Breast epithelium (tissue), 3 donors: Measurements from ENCODE around the gene HOXD4.

Experiments
- POLR2A ChIP-seq: fragments of 450-650 bp; IDR thresholded peaks from one replicate; pipeline ENCODE4 v1.6.1; 2016; ENCODE audit warnings: antibody characterized with exemption, mild to moderate bottlenecking, moderate library complexity
- POLR2AphosphoS5 ChIP-seq, 3 donors: sonication (generic); formaldehyde crosslinking; IDR thresholded peaks; one replicate each; pipeline ENCODE4 v1.6.1; 2017; ENCODE audit warnings: antibody characterized with exemption in 3 of 3
- TF ChIP-seq, protein P1 (sequence below), 3 donors: fragments of 450-650 bp; IDR thresholded peaks; one replicate each; pipeline ENCODE4 v1.5.1; 2016 to 2017; ENCODE audit warnings: antibody characterized with exemption in 3 of 3, mild to moderate bottlenecking in 3 of 3, moderate library complexity in 3 of 3

DNA sequence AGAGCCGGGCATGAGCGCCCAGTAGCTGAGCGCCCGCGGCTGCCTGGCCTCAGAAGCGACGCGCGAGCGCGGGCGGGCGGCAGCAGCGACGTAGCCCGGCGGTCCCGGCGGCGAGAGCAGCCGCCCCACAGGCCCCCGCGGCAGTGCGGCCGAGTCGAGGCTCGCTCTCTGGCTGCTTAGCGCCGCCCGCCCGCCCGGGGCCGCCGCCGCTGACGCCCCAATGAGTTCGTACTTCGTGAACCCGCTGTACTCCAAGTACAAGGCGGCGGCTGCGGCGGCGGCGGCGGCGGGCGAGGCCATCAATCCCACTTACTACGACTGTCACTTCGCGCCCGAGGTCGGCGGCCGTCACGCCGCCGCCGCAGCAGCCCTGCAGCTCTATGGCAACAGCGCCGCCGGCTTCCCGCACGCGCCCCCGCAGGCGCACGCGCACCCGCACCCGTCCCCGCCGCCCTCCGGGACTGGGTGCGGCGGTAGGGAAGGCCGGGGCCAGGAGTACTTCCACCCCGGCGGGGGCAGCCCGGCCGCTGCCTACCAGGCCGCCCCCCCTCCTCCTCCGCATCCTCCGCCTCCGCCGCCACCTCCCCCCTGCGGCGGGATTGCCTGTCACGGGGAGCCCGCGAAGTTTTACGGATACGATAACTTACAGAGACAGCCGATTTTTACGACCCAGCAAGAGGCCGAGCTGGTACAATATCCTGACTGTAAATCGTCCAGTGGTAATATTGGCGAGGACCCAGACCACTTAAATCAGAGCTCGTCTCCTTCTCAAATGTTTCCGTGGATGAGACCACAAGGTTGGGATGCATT lies 21.0 kb upstream of the HOXD4 start:
- TF ChIP-seq POLR2AphosphoS5 (IDR thresholded peaks at IDR 0.05) = peak; percentile 11 to 59 (median 18)
- TF ChIP-seq, protein P1, sequence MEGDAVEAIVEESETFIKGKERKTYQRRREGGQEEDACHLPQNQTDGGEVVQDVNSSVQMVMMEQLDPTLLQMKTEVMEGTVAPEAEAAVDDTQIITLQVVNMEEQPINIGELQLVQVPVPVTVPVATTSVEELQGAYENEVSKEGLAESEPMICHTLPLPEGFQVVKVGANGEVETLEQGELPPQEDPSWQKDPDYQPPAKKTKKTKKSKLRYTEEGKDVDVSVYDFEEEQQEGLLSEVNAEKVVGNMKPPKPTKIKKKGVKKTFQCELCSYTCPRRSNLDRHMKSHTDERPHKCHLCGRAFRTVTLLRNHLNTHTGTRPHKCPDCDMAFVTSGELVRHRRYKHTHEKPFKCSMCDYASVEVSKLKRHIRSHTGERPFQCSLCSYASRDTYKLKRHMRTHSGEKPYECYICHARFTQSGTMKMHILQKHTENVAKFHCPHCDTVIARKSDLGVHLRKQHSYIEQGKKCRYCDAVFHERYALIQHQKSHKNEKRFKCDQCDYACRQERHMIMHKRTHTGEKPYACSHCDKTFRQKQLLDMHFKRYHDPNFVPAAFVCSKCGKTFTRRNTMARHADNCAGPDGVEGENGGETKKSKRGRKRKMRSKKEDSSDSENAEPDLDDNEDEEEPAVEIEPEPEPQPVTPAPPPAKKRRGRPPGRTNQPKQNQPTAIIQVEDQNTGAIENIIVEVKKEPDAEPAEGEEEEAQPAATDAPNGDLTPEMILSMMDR (IDR thresholded peaks at IDR 0.05) = no peak
- no peak for TF ChIP-seq POLR2A
